ENCODE data around the gene NLRP1.

The NLRP1 gene

GRCh38 chr17:5553479-5553878 lies 30.8 kb downstream of the NLRP1 start:
- DNase-seq, result no peak

GRCh38 chr17:5552841-5553240 lies 31.5 kb downstream of the NLRP1 start:
- no peak for DNase-seq

GRCh38 chr17:5545051-5545987 lies 39.0 kb downstream of the NLRP1 start:
- DNase-seq, result no peak

- no peak for DNase-seq
Observed at GRCh38 chr17:5544115-5544514, 40.2 kb downstream of the NLRP1 start.

- DNase-seq, result no peak
Observed at GRCh38 chr17:5541610-5542202, 42.6 kb downstream of the NLRP1 start.

- DNase-seq, result no peak
Observed at GRCh38 chr17:5540321-5540720, 44.0 kb downstream of the NLRP1 start.

- no peak for DNase-seq
Observed at GRCh38 chr17:5539286-5539685, 45.0 kb downstream of the NLRP1 start.

- no peak for DNase-seq
Observed at GRCh38 chr17:5536866-5537650, 47.3 kb downstream of the NLRP1 start.

- no peak for DNase-seq
Observed at GRCh38 chr17:5535436-5535835, 48.9 kb downstream of the NLRP1 start.

- DNase-seq, result no peak
Observed at GRCh38 chr17:5533486-5534315, 50.6 kb downstream of the NLRP1 start.

- no peak for DNase-seq
Observed at GRCh38 chr17:5532581-5532980, 51.7 kb downstream of the NLRP1 start.

- DNase-seq, result no peak
Observed at GRCh38 chr17:5531085-5531418, 53.3 kb downstream of the NLRP1 start.

- DNase-seq, result no peak
Observed at GRCh38 chr17:5530265-5531084, 53.8 kb downstream of the NLRP1 start.

GRCh38 chr17:5527601-5528250 lies 56.6 kb downstream of the NLRP1 start:
- DNase-seq, result no peak

- DNase-seq, result no peak
Observed at GRCh38 chr17:5526821-5527598, 57.3 kb downstream of the NLRP1 start.

- no peak for DNase-seq
Observed at GRCh38 chr17:5523249-5523648, 61.1 kb downstream of the NLRP1 start.

GRCh38 chr17:5522476-5522875 lies 61.8 kb downstream of the NLRP1 start:
- DNase-seq, result no peak

- DNase-seq, result no peak
Observed at GRCh38 chr17:5516060-5516792, 68.1 kb downstream of the NLRP1 start.

GRCh38 chr17:5514976-5515375 lies 69.3 kb downstream of the NLRP1 start:
- DNase-seq, result no peak

GRCh38 chr17:5513628-5514027 lies 70.7 kb downstream of the NLRP1 start:
- DNase-seq, result no peak

All from SIG-M5 (cell line).